ENCODE measurements around the gene ARHGAP6.
A peak's percentile ranks its signal among the peaks of the same experiment; 100 is the strongest.

Gene ARHGAP6

GRCh38 chrX:11321986-11322385 lies 343.7 kb downstream of the ARHGAP6 start (continued):
- TF ChIP-seq CSRNP3 (CRISPR knock-in tag; IDR thresholded peaks at IDR 0.05), result no peak

- no peak for TF ChIP-seq ZNF565 (CRISPR knock-in tag; conservative IDR thresholded peaks at IDR 0.05; ENCODE audit: low read depth)
- TF ChIP-seq GLIS3 (CRISPR knock-in tag; IDR thresholded peaks at IDR 0.05), result no peak
- TF ChIP-seq ZC3H10 (CRISPR knock-in tag; IDR thresholded peaks at IDR 0.05), result no peak
- no peak for TF ChIP-seq ZNF8 (CRISPR knock-in tag; IDR thresholded peaks at IDR 0.05)
- no peak for TF ChIP-seq ZFP30 (CRISPR knock-in tag; IDR thresholded peaks at IDR 0.05)
- no peak for TF ChIP-seq TCF4 (CRISPR knock-in tag; IDR thresholded peaks at IDR 0.05; ENCODE audit: borderline replicate concordance)
- no peak for TF ChIP-seq RARB (CRISPR knock-in tag; IDR thresholded peaks at IDR 0.05)
- TF ChIP-seq PPARA (CRISPR knock-in tag; IDR thresholded peaks at IDR 0.05; ENCODE audit: borderline replicate concordance), result no peak
- no peak for TF ChIP-seq OSR1 (CRISPR knock-in tag; IDR thresholded peaks at IDR 0.05)
- no peak for TF ChIP-seq ISL1 (CRISPR knock-in tag; IDR thresholded peaks at IDR 0.05)
- TF ChIP-seq BACH2 (CRISPR knock-in tag; IDR thresholded peaks at IDR 0.05; ENCODE audit: borderline replicate concordance), result no peak
- TF ChIP-seq TSHZ2 (CRISPR knock-in tag; IDR thresholded peaks at IDR 0.05), result no peak
- TF ChIP-seq, protein P1, sequence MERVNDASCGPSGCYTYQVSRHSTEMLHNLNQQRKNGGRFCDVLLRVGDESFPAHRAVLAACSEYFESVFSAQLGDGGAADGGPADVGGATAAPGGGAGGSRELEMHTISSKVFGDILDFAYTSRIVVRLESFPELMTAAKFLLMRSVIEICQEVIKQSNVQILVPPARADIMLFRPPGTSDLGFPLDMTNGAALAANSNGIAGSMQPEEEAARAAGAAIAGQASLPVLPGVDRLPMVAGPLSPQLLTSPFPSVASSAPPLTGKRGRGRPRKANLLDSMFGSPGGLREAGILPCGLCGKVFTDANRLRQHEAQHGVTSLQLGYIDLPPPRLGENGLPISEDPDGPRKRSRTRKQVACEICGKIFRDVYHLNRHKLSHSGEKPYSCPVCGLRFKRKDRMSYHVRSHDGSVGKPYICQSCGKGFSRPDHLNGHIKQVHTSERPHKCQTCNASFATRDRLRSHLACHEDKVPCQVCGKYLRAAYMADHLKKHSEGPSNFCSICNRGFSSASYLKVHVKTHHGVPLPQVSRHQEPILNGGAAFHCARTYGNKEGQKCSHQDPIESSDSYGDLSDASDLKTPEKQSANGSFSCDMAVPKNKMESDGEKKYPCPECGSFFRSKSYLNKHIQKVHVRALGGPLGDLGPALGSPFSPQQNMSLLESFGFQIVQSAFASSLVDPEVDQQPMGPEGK (CRISPR knock-in tag; IDR thresholded peaks at IDR 0.05; ENCODE audit: borderline replicate concordance), result no peak
- ATAC-seq, result peak; percentile 24; the same call in 1 of the 3 replicates
Measured at GRCh38 chrX:11319806-11320520, 345.8 kb downstream of the ARHGAP6 start.

- no peak for TF ChIP-seq ZNF70 (CRISPR knock-in tag; IDR thresholded peaks at IDR 0.05)
- TF ChIP-seq CREB5 (CRISPR knock-in tag; IDR thresholded peaks at IDR 0.05; ENCODE audit: low read depth), result no peak
- TF ChIP-seq, protein P2, sequence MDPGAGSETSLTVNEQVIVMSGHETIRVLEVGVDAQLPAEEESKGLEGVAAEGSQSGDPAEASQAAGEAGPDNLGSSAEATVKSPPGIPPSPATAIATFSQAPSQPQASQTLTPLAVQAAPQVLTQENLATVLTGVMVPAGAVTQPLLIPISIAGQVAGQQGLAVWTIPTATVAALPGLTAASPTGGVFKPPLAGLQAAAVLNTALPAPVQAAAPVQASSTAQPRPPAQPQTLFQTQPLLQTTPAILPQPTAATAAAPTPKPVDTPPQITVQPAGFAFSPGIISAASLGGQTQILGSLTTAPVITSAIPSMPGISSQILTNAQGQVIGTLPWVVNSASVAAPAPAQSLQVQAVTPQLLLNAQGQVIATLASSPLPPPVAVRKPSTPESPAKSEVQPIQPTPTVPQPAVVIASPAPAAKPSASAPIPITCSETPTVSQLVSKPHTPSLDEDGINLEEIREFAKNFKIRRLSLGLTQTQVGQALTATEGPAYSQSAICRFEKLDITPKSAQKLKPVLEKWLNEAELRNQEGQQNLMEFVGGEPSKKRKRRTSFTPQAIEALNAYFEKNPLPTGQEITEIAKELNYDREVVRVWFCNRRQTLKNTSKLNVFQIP (CRISPR knock-in tag; IDR thresholded peaks at IDR 0.05; ENCODE audit: borderline replicate concordance, low read depth), result no peak
- no peak for TF ChIP-seq SNAI2 (CRISPR knock-in tag; IDR thresholded peaks at IDR 0.05)
- no peak for TF ChIP-seq BACH2 (CRISPR knock-in tag; IDR thresholded peaks at IDR 0.05; ENCODE audit: borderline replicate concordance)
- no peak for TF ChIP-seq CSDC2 (CRISPR knock-in tag; IDR thresholded peaks at IDR 0.05)
- no peak for TF ChIP-seq ESRRG (CRISPR knock-in tag; IDR thresholded peaks at IDR 0.05)
- TF ChIP-seq OSR1 (CRISPR knock-in tag; IDR thresholded peaks at IDR 0.05), result no peak
- no peak for TF ChIP-seq ZC3H10 (CRISPR knock-in tag; IDR thresholded peaks at IDR 0.05)
- TF ChIP-seq TCF4 (CRISPR knock-in tag; IDR thresholded peaks at IDR 0.05; ENCODE audit: borderline replicate concordance), result no peak
- TF ChIP-seq ISL1 (CRISPR knock-in tag; IDR thresholded peaks at IDR 0.05), result no peak
- TF ChIP-seq CSRNP3 (CRISPR knock-in tag; IDR thresholded peaks at IDR 0.05), result no peak
- no peak for TF ChIP-seq TSHZ2 (CRISPR knock-in tag; IDR thresholded peaks at IDR 0.05)
- TF ChIP-seq RARB (CRISPR knock-in tag; IDR thresholded peaks at IDR 0.05), result no peak
- no peak for TF ChIP-seq PPARA (CRISPR knock-in tag; IDR thresholded peaks at IDR 0.05; ENCODE audit: borderline replicate concordance)
- TF ChIP-seq, protein P1 (CRISPR knock-in tag; IDR thresholded peaks at IDR 0.05; ENCODE audit: borderline replicate concordance), result no peak
- ATAC-seq, result no peak
Measured at GRCh38 chrX:11311706-11312105, 354.0 kb downstream of the ARHGAP6 start.
